NOMO-1 treated with dmso at 0.1 percent for 144 hours (cell line): Measurements from ENCODE around the gene CD300H.

Experiments used
- DNase-seq: peaks from one replicate; lab custom pipeline; 2025; ENCODE audit not compliant: unreplicated experiment; lab: John Stamatoyannopoulos, UW

The CD300H gene

GRCh38 chr17:74567397-74567796 is at the start of gene CD300H:
CD300H (minus strand) TSS chr17:74567509.
- peak; percentile 66 for DNase-seq

GRCh38 chr17:74616696-74617095 is 49.4 kb upstream of the CD300H start:
- DNase-seq: no peak

GRCh38 chr17:74612046-74612445 is 44.7 kb upstream of the CD300H start:
- DNase-seq: no peak

DNA sequence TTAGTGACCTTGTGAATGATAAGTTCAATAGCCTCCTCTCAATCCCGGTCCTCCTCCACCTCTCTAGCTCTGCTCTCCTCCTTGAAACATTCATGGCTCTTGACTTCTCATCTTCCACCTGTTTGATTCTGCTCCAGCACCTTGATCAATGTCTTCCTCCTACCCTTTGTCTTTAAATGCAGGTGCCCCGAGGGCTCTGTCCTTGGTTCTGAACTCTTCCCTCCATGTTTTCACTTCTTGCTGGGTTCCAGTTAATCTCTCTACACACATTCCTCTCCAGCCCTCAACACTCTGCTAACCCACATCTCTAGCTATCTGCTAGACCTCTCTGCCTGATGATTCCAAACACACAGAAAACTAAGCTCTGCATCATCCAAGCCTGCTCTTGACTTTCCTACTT is 42.8 kb upstream of the CD300H start:
- no peak for DNase-seq

- DNase-seq: no peak
Observed at GRCh38 chr17:74608511-74608910, 41.2 kb upstream of the CD300H start.

- DNase-seq: no peak
Observed at GRCh38 chr17:74607221-74607620, 39.9 kb upstream of the CD300H start.

- DNase-seq: no peak
Observed at GRCh38 chr17:74606050-74606449, 38.7 kb upstream of the CD300H start.

- DNase-seq: no peak
Observed at GRCh38 chr17:74605361-74605760, 38.1 kb upstream of the CD300H start.

GRCh38 chr17:74604761-74605160 is 37.5 kb upstream of the CD300H start:
- DNase-seq: no peak

GRCh38 chr17:74604200-74604599 is 36.9 kb upstream of the CD300H start:
- no peak for DNase-seq

DNA sequence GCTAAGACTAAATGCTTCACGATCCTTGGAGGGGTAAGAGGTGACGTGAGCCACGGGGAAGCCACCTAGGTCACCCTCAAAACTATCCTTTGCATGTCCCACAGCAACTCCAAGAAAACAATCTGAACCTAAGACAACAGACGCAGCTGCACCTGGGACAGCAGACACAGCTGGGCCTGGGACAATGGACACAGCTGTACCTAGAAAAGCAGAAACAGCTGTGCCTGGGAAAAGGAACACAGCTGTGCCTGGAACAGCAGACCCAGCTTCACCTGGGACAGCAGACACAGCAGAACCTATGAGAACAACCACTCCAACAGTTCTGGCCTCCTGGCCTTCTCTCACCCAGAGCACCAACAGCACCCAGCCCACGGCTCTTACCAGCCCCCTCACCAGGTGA is 36.4 kb upstream of the CD300H start:
- no peak for DNase-seq

DNA sequence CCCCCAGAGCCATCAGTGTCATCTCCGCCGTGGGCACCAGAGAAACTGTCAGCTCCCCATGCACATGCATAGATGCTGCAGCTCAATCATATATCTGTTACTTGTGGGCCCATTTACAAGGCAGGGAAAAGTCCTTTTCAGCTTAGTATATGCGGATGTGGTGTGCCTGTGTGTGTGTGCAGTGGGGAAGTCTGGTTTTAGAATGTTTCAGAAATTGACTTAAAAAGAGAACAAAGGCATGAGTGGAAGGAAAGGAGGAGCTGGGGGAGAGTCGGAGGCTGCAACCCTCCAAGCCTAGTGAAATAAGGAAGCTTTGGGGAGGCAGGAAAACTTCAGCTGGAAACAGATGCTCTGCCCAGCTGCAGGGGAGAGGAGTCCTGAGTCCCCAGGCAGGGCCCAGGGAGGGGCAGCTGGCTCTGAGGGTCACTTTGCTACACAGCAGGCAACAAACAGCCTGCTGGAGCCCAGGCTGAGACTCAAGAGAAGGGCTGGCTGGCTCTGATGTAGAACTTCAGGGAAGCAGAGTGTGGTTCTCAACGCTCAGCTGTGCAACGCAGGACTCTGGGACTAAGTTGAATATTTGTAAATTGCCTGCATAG is 35.8 kb upstream of the CD300H start:
- DNase-seq: peak; percentile 78

DNA sequence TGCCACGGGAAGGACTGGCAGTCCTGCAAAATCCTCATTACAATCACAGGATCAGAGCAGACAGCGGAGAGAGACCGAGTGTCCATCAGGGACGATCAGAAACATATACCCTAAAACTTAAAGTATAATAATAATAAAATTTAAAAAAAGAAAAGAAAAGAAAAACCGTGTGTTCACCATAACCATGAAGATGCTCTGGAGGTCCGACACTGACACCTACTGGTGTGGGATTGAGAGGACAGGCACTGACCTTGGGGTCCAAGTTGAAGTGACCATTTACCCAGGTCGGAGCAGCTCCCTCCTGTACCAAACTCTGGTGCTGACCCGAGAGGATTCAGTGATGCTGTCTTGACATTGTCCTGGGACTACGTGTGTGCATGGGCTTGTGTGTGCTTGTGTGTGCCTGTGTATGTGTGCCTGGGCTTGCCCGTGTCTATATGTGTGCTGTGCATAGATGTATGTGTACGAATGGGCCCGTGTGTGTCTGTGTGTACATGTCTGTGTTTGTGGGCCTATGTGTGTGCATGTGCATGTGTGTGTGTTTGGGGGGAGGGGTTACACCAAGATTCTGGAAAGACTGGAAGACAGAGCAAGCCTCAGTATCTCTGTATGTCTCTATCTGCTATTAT is 34.7 kb upstream of the CD300H start:
- peak; percentile 24 for DNase-seq

DNA sequence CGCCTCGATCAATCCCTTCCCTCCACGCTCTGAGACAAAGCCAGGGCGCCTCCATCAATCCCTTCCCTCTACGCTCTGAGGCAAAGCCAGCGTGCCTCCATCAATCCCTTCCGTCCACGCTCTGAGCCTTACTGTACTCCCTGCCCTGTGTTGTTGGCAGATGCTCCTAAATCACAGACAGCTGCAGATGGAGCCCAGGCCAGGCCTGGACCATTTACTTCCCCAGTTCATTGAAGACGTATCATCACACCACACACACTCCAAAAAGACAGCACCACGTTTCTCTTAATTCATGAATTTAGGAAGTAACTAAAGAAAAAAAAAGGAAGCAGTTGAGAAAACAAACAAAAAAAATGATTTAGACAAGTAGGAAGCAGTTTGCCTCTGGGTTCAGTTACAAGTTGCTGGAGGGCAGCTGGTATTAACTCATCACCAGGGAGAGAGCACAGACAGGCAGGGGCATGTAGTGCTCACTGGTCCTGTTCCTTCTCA is 32.2 kb upstream of the CD300H start:
- peak; percentile 95 for DNase-seq

- no peak for DNase-seq
Observed at GRCh38 chr17:74599023-74599399, 31.7 kb upstream of the CD300H start.

- no peak for DNase-seq
Observed at GRCh38 chr17:74598346-74599022, 31.2 kb upstream of the CD300H start.

DNA sequence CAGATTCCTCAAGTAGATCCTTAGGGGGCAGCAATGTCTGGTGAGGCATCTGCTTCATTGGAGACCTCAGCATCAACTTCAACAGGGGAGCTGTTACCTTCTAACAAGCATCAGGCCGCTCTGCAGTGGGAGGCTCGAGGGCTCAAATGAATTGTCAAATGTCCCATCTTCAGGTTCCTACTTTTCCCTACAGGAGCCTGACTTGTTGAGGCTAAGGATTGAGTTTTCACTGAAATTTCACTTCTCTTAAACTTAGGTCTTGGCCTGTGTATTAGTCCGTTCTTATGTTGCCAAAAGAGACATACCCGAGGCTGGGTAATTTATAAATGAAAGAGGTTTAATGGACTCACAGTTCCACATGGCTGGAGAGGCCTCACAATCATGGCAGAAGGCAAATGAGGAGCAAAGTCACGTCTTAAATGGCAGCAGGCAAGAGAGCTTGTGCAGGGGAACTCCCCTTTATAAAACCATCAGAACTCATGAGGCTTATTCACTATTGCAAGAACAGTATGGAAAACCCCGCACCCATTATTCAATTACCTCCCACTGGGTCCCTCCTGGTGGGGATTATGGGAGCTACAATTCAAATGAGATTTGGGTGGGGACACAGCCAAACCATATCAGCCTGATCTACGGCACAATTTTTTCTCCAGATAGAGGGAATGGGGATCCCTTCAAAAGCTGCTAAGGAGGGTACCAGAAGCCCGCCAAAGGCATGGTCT is 29.9 kb upstream of the CD300H start:
- DNase-seq: no peak

DNA sequence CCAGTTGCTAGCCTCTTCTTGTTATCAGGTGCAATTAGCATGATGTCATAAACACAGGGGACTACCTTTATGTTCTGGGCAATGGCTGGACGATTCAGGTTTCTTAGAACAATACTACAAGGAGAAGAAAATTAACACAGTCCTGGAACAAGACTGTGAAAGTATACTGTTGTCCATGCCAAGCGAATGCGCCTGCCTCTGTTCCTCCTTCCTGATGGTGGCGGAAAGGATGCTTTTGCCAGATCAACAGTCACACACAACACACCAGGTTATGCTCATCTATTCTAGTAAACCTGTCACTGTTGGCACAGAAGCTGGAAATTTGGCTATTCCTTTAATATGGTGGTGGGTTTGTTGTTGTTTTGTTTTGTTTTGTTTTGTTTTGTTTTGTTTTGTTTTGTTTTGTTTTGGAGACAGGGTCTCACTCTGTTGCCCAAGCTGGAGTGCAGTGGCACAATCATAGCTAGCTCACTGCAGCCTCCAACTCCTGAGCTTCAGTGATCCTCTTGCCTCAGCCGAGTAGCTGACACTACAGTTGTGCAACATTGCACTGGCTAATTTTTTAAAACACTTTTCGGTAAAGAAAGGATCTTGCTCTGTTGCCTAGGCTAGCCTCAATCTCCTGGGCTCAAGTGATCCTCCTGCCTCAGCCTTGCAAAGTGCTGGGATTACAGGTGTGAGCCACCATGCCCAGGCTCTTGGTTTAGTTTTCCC is 27.9 kb upstream of the CD300H start:
- DNase-seq: no peak

DNA sequence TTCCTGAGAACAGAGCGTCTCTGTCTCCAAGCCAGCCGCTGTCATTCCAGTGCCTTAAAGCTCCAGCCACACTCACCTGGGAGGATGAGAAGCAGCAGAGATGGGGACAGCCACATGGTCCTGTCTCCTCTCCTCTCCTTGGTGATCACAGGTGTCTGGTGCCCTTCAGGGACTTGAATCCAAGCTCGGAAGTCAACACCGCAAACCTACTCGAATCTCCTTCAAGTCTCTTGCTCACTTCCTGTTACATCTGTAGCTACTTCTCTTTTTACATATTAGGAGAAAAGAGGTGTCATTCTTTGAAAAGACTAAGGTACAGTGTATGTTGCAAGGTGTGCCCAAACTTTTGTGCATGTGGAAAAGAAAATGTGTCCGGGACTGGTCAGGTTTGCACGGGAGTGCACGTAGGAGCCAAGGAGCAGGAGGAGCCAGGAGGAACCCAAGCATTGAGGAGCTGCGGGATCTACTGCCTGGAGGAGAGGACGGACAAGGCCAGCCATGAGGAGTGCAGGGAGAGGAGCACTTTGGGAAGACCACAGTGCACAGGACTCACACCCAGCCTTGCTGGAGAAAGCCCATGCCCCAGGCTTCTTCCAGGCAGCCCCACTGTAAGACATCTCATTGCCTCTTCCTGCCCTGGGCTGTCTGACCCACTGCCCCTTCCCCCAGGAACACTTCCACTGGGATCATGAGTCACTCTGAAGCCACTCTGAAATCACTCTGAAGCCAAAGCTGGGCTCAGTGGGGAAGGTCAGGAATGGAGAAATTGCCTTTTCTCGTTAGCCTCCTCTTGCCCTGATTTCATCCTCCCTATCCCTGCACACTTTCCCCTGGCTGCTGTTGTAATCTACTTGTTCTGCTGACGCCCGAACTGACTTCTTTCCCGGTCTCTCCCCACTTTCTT is 25.0 kb upstream of the CD300H start, which contains the start of gene CD300LD:
TSS of gene CD300LD (minus strand) at position 197 of the 904 bp plus-strand sequence. CDS start at position 116, 81 bp downstream.
- peak; percentile 74 for DNase-seq

- no peak for DNase-seq
Observed at GRCh38 chr17:74591503-74591902, 24.2 kb upstream of the CD300H start.
